Nasal cavity respiratory epithelium epithelial cell of viscerocranial mucosa (primary cell): ENCODE measurements around the gene ZNF473. TPM values are rescaled to one million over a fixed set of nuclear protein-coding genes. Genes with fewer than 3 reads are reported as not detected.

ENCODE experiments used
- total RNA-seq: library from RNA; depleted of rRNA; stranded (reverse); fragments of >200 nt; gene quantifications from 2 replicates; pipeline ENCODE4 v1.2.3, GENCODE V29; 2014

The ZNF473 gene
- 14.6 and 15.0 TPM in 2 replicates for total RNA-seq

DNA sequence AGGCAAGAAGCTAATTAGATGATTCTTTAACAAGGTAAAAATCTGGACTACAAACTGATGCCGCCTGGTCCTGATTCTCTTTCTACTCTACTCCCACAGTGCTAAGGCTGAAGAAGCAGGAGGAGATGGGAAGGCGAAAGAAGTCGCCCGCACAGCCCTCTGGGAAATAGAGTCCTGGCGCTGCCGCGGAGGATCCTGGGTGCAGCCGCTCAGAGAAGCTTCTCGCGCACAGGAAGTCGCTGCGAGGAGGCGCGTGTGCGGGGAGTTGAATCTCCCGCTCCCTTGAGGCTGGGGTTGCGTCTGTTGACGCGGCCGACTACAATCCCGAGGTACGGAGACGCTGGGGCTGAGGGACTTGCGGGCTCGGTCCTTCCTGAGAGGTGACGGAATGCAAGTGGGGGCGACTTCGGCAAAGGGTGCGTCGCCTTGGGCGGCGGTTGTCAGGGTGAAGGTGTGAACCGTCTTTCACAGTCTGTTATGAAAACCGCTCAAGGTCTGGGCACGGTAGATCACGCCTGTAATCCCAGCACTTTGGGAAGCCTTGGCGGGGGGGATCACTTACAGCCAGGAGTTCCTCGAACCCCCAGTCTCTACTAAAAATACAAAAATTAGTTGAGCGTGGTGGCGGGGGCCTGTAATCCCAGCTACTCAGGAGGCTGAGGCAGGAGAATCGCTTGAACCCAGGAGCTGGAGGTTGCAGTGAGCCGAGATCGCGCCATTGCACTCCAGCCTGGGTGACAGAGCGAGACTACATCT is at the start of gene ZNF473:
ZNF473 (plus strand) TSS at position 212 of the 756 bp plus-strand sequence. CDS start 5,078 bp downstream, outside the sequence.

GRCh38 chr19:50025022-50025793 is 597 bp upstream of the ZNF473 start, which contains the start of gene VRK3:
Gene VRK3, minus strand, starts transcription at chr19:50025372. Its CDS starts 9,210 bp downstream, at chr19:50016162.

Other genes starting within 250 kb of the ZNF473 start
- gene FUZ, start 212.7 kb upstream of the ZNF473 start, total RNA-seq: 10.6 and 16.5 TPM in 2 replicates
- 7.9 and 25.1 TPM in 2 replicates for gene MED25, start 207.7 kb upstream of the ZNF473 start, total RNA-seq
- 17.4 and 41.6 TPM in 2 replicates for gene PTOV1, start 174.8 kb upstream of the ZNF473 start, total RNA-seq
- gene PNKP, start 158.4 kb upstream of the ZNF473 start, total RNA-seq: 27.1 and 27.7 TPM in 2 replicates
- 7.9 and 11.7 TPM in 2 replicates for gene AKT1S1, start 148.7 kb upstream of the ZNF473 start, total RNA-seq
- gene TBC1D17, start 148.3 kb upstream of the ZNF473 start, total RNA-seq: 4.8 and 8.8 TPM in 2 replicates
- gene IL4I1, start 129.1 kb upstream of the ZNF473 start, total RNA-seq: 0.14 and 0.34 TPM in 2 replicates
- 2.4 and 6.3 TPM in 2 replicates for gene ATF5, start 96.8 kb upstream of the ZNF473 start, total RNA-seq
- gene NUP62, start 96.5 kb upstream of the ZNF473 start, total RNA-seq: 16.1 and 38.8 TPM in 2 replicates
- gene SIGLEC11, start 64.8 kb upstream of the ZNF473 start, total RNA-seq: not detected in 2 replicates
- gene VRK3, start 633 bp upstream of the ZNF473 start, total RNA-seq: 17.1 and 22.7 TPM in 2 replicates
- not detected in 2 replicates for gene IZUMO2, start 137.3 kb downstream of the ZNF473 start, total RNA-seq
- gene MYH14, start 177.6 kb downstream of the ZNF473 start, total RNA-seq: 3.1 and 34.3 TPM in 2 replicates